ENCODE results near the gene PCNT.

Gene PCNT

DNA sequence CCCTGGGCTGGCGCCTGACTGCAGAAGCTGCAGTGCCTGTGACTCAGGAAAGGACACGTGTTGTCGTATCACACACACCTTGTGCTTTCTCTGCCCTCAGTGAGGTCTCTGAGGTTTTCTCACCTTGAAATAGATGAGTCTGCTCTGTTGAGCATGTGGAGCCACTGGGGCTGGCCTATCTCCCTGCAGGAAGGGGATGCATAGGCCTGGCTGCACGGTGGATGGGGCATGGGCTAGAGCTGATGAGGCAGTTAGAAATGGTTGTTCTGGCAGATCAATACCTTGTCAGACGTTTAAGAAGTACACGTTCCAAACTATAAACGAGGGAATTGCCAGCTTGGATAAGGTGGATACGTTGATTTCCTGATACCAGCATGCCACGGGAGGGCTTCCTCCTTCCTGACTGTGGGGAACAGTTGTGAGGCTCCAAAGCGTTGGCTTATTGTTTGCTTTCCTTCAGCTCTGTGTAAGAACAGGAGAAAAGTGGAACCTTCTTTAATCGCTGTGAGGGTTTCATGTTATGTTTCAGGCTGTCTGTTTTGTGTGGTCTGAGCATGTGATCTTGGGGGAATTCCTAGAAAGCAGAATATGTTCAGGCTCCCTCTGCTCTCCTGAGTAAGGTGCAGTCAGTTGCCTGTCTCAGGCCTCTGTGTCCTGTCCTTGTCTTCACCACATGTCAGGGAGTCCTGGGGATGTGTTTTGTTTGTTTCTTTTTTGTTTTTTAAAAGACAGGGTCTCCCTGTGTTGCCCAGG is 44.8 kb downstream of the PCNT start:
- Histone ChIP-seq H3K4ac (ENCODE audit: low read length) (no peak overlapping the region), H3K4me2 (ENCODE audit: insufficient read depth, low read length, poor library complexity, severe bottlenecking) (no peak overlapping the region), H3K9ac (ENCODE audit: low read depth, low read length, poor library complexity) (no peak overlapping the region), H3K79me1 (ENCODE audit: low read depth, low read length) (peaks cover 14% of the 10 kb centered on the region), H3K27ac (replicated peaks; ENCODE audit: low read length) (no peak overlapping the region), H3K23ac (ENCODE audit: low read depth, low read length, poor library complexity) (no peak overlapping the region), H4K8ac (ENCODE audit: low read depth, low read length) (no peak overlapping the region), H2BK5ac (ENCODE audit: low read length) (no peak overlapping the region), H3K4me3 (ENCODE audit: low read length in 2 of 2) (no peak overlapping the region), H2AFZ (ENCODE audit: low read length) (no peak overlapping the region), H3K9me3 (replicated peaks in 1 of 2; ENCODE audit: control insufficient read depth in 2 of 2, insufficient read depth in 1 of 2, low read depth in 1 of 2, low read length in 2 of 2) (peaks cover 5 to 9% of the 10 kb centered on the region in 2 donors), H3K36me3 (replicated peaks in 1 of 2; ENCODE audit: control insufficient read depth in 2 of 2, insufficient read depth in 2 of 2, low read length in 2 of 2) (peaks cover 38 to 78% of the 10 kb centered on the region in 2 donors), H2BK12ac (ENCODE audit: low read length) (no peak overlapping the region), H3K14ac (ENCODE audit: low read length) (no peak overlapping the region), H3K18ac (ENCODE audit: low read length) (no peak overlapping the region), H2BK120ac (ENCODE audit: low read depth, low read length) (no peak overlapping the region), H3K27me3 (ENCODE audit: control insufficient read depth in 3 of 3, insufficient read depth in 3 of 3, low read depth in 1 of 3, low read length in 3 of 3) (no peaks in the 10 kb centered on the region), H2AK5ac (ENCODE audit: low read depth, low read length) (no peak overlapping the region), H3K4me1 (ENCODE audit: control insufficient read depth in 2 of 2, insufficient read depth in 1 of 2, low read depth in 1 of 2, low read length in 2 of 2) (peaks cover 0 to 4% of the 10 kb centered on the region in 2 donors), H4K91ac (ENCODE audit: low read depth, low read length, poor library complexity) (no peak overlapping the region), H2BK15ac (ENCODE audit: low read length) (no peak overlapping the region)
- WGBS, 2 donors (ENCODE audit: extremely low coverage in 2 of 2, insufficient read length in 2 of 2, insufficient replicate concordance in 1 of 2) = no CpG with 5 or more reads among the region's 11 CpGs
- DNase-seq (ENCODE audit: low spot score) = no peak

DNA sequence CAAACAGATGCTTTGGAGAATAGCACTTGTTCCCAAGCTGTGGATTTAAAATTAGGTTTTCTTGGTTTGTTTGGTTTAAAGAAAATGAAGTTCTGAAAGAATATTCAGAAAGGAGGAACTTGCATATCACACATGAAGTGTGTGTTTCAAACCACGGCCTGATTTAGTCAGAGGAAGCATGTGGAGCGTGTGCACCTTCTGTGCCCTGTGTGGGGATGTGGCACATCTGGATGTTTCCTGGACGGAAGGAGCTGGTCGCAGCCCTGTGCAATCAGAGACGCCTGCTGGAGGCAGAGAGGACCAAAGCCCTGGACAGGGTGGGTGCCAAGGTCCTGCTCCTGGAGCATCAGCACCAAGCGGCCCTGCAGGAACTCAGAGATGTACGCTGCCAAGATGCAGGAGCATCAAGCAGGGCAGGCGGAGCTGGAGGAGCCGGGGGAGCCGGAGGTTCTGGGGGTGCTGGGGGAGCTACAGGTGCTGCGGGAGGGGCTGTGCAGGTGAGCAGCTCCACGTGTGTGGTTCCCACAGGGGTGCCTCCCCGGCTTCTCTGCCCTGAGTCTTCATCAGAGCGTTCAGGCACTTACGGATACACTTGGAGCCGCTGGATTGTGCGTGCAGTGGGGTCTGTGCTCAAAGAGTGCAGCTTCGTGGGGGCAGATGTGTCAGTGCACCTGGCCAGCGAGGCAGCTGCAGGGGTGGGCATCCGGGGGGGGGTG is 45.7 kb downstream of the PCNT start:
- DNase-seq (ENCODE audit: low spot score) = no peak
- Histone ChIP-seq H3K18ac (ENCODE audit: low read length) (no peak overlapping the region), H3K4ac (ENCODE audit: low read length) (no peak overlapping the region), H3K4me2 (ENCODE audit: insufficient read depth, low read length, poor library complexity, severe bottlenecking) (no peak overlapping the region), H3K79me1 (ENCODE audit: low read depth, low read length) (peaks cover 14% of the 10 kb centered on the region), H2BK5ac (ENCODE audit: low read length) (no peak overlapping the region), H3K36me3 (replicated peaks in 1 of 2; ENCODE audit: control insufficient read depth in 2 of 2, insufficient read depth in 2 of 2, low read length in 2 of 2) (peaks cover 32 to 74% of the 10 kb centered on the region in 2 donors), H3K4me3 (ENCODE audit: low read length in 2 of 2) (no peak overlapping the region), H4K8ac (ENCODE audit: low read depth, low read length) (no peak overlapping the region), H3K14ac (ENCODE audit: low read length) (no peak overlapping the region), H3K9me3 (replicated peaks in 1 of 2; ENCODE audit: control insufficient read depth in 2 of 2, insufficient read depth in 1 of 2, low read depth in 1 of 2, low read length in 2 of 2) (peaks cover 3 to 8% of the 10 kb centered on the region in 2 donors), H2BK120ac (ENCODE audit: low read depth, low read length) (no peak overlapping the region), H3K27me3 (ENCODE audit: control insufficient read depth in 3 of 3, insufficient read depth in 3 of 3, low read depth in 1 of 3, low read length in 3 of 3) (no peaks in the 10 kb centered on the region), H3K4me1 (ENCODE audit: control insufficient read depth in 2 of 2, insufficient read depth in 1 of 2, low read depth in 1 of 2, low read length in 2 of 2) (peaks cover 0 to 4% of the 10 kb centered on the region in 2 donors), H2AK5ac (ENCODE audit: low read depth, low read length) (no peak overlapping the region), H2BK12ac (ENCODE audit: low read length) (no peak overlapping the region), H2AFZ (ENCODE audit: low read length) (no peak overlapping the region), H3K9ac (ENCODE audit: low read depth, low read length, poor library complexity) (no peak overlapping the region), H3K23ac (ENCODE audit: low read depth, low read length, poor library complexity) (no peak overlapping the region), H2BK15ac (ENCODE audit: low read length) (no peak overlapping the region), H4K91ac (ENCODE audit: low read depth, low read length, poor library complexity) (no peak overlapping the region), H3K27ac (replicated peaks; ENCODE audit: low read length) (no peak overlapping the region)
- WGBS, 2 donors (ENCODE audit: extremely low coverage in 2 of 2, insufficient read length in 2 of 2, insufficient replicate concordance in 1 of 2) = no CpG with 5 or more reads among the region's 20 CpGs

DNA sequence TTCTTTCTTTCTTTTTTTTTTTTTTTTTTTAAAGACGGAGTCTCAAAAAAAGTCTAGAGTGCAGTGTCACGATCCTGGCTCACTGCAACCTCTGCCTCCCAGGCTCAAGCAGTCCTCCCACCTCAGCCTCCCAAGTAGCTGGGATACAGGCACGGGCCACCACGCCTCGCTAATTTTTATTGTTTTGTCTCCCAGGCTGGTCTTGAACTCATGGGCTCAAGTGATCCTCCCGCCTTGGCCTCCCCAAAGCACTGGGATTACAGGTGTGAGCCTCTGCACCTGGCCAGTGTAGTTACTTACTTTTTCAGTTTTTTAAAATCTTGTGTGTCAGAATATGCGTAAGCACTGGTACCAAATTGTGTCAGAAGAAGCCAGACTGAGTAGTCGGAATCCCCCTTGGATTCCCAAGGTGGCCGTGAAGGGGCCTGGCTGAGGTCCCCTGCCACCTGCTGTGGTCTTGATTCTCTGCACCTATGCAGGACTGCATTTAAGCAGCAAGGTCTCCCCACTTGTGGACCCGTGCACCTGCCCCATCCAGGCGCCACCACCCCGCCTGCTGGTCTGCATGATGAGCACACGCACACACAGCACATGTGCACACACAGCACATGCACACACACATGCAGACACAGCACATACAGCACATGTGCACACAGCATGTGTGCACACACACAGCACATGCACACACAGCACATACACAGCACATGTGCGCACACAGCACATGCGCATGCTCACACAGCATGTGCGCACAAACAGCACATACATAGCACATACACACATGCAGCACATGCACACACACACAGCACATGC is 47.5 kb downstream of the PCNT start:
- Histone ChIP-seq H2BK15ac (ENCODE audit: low read length) (no peak overlapping the region), H3K9me3 (replicated peaks in 1 of 2; ENCODE audit: control insufficient read depth in 2 of 2, insufficient read depth in 1 of 2, low read depth in 1 of 2, low read length in 2 of 2) (peaks cover 0 to 7% of the 10 kb centered on the region in 2 donors), H3K4me2 (ENCODE audit: insufficient read depth, low read length, poor library complexity, severe bottlenecking) (no peak overlapping the region), H2AK5ac (ENCODE audit: low read depth, low read length) (no peak overlapping the region), H3K4me3 (ENCODE audit: low read length in 2 of 2) (peak overlapping the region in 1 of 2 donors; percentile 70), H2AFZ (ENCODE audit: low read length) (no peak overlapping the region), H3K23ac (ENCODE audit: low read depth, low read length, poor library complexity) (peak overlapping the region; percentile 47), H3K18ac (ENCODE audit: low read length) (no peak overlapping the region), H3K27me3 (ENCODE audit: control insufficient read depth in 3 of 3, insufficient read depth in 3 of 3, low read depth in 1 of 3, low read length in 3 of 3) (no peaks in the 10 kb centered on the region), H3K9ac (ENCODE audit: low read depth, low read length, poor library complexity) (peak overlapping the region; percentile 79), H4K91ac (ENCODE audit: low read depth, low read length, poor library complexity) (peak overlapping the region; percentile 34), H4K8ac (ENCODE audit: low read depth, low read length) (peak overlapping the region; percentile 6), H3K79me1 (ENCODE audit: low read depth, low read length) (peaks cover 12% of the 10 kb centered on the region), H3K4me1 (ENCODE audit: control insufficient read depth in 2 of 2, insufficient read depth in 1 of 2, low read depth in 1 of 2, low read length in 2 of 2) (peaks cover 0 to 4% of the 10 kb centered on the region in 2 donors), H3K27ac (replicated peaks; ENCODE audit: low read length) (no peak overlapping the region), H3K14ac (ENCODE audit: low read length) (no peak overlapping the region), H3K4ac (ENCODE audit: low read length) (no peak overlapping the region), H3K36me3 (replicated peaks in 1 of 2; ENCODE audit: control insufficient read depth in 2 of 2, insufficient read depth in 2 of 2, low read length in 2 of 2) (peaks cover 24 to 70% of the 10 kb centered on the region in 2 donors), H2BK5ac (ENCODE audit: low read length) (no peak overlapping the region), H2BK120ac (ENCODE audit: low read depth, low read length) (no peak overlapping the region), H2BK12ac (ENCODE audit: low read length) (no peak overlapping the region)
- no peak for DNase-seq (ENCODE audit: low spot score)
- no CpG with 5 or more reads among the region's 16 CpGs for WGBS, 2 donors (ENCODE audit: extremely low coverage in 2 of 2, insufficient read length in 2 of 2, insufficient replicate concordance in 1 of 2)
